CD4-positive, alpha-beta T cell treated with Interleukin-17A for 4 hours (primary cell): ENCODE results near the gene SPEG.

Source experiments
- DNase-seq: peaks from one replicate; pipeline ENCODE4 v3.0.0-alpha.2; 2020; ENCODE audit warnings: mixed read lengths

Gene SPEG

GRCh38 chr2:219538504-219538951, 103.9 kb downstream of the SPEG start:
- no peak for DNase-seq

GRCh38 chr2:219538956-219539788, 104.5 kb downstream of the SPEG start:
- DNase-seq = no peak

- DNase-seq = no peak
These were observed 105.5 kb downstream of the SPEG start for GRCh38 chr2:219539926-219540678.

GRCh38 chr2:219540784-219541504, 106.3 kb downstream of the SPEG start:
- DNase-seq = no peak

GRCh38 chr2:219541611-219542180, 107.1 kb downstream of the SPEG start:
- DNase-seq = peak; percentile 91

- DNase-seq = no peak
These were observed 108.4 kb downstream of the SPEG start for GRCh38 chr2:219542931-219543595.

GRCh38 chr2:219543596-219544358, 109.1 kb downstream of the SPEG start, which contains the start of the genes CHPF and TMEM198:
Gene CHPF, minus strand, starts transcription at chr2:219543809. Its CDS starts 271 bp downstream, at chr2:219543538.
Gene TMEM198, plus strand, starts transcription at chr2:219544028. Its CDS starts 700 bp downstream, at chr2:219544728.
- DNase-seq = peak; percentile 97

- no peak for DNase-seq
These were observed 109.9 kb downstream of the SPEG start for GRCh38 chr2:219544567-219544966.

- no peak for DNase-seq
These were observed 110.8 kb downstream of the SPEG start for GRCh38 chr2:219545295-219545942.

- no peak for DNase-seq
These were observed 111.3 kb downstream of the SPEG start for GRCh38 chr2:219545943-219546352.

- DNase-seq = no peak
These were observed 113.0 kb downstream of the SPEG start for GRCh38 chr2:219547621-219548020.
